ENCODE results near the gene PCDH17. TPM values are rescaled to one million over a fixed set of nuclear protein-coding genes. Genes with fewer than 3 reads are reported as not detected.

Gene PCDH17
- total RNA-seq, 1 donor from 2014 or later: 17.5 TPM

- Mint-ChIP-seq H3K36me3 (ENCODE audit: insufficient read depth) (peaks cover 2% of the 10 kb centered on the region), H3K27me3 (no peaks in the 10 kb centered on the region), H3K27ac (no peak overlapping the region), H3K9me3 (ENCODE audit: low read depth) (peaks cover 10% of the 10 kb centered on the region), H3K4me1 (ENCODE audit: low read depth) (no peaks in the 10 kb centered on the region), H3K4me3 (ENCODE audit: low read depth) (no peak overlapping the region)
- TF ChIP-seq CTCF (IDR thresholded peaks at IDR 0.05; ENCODE audit: unreplicated experiment): no peak
- DNase-seq (ENCODE audit: low spot score, unreplicated experiment): no peak
Observed at GRCh38 chr13:57748096-57748495, 116.6 kb downstream of the PCDH17 start.

- H3K4me1 Mint-ChIP-seq (ENCODE audit: low read depth): peaks cover 11% of the 10 kb centered on the region
- TF ChIP-seq CTCF (IDR thresholded peaks at IDR 0.05; ENCODE audit: unreplicated experiment): no peak
- no peaks in the 10 kb centered on the region for H3K36me3 Mint-ChIP-seq (ENCODE audit: insufficient read depth)
- peaks cover 7% of the 10 kb centered on the region for H3K9me3 Mint-ChIP-seq (ENCODE audit: low read depth)
- DNase-seq (ENCODE audit: low spot score, unreplicated experiment): no peak
- no peak overlapping the region for H3K27ac Mint-ChIP-seq
- no peak overlapping the region for H3K4me3 Mint-ChIP-seq (ENCODE audit: low read depth)
- H3K27me3 Mint-ChIP-seq: no peaks in the 10 kb centered on the region
Observed at GRCh38 chr13:57760951-57761350, 129.4 kb downstream of the PCDH17 start.

GRCh38 chr13:57763689-57764088 lies 132.1 kb downstream of the PCDH17 start:
- no peak overlapping the region for H3K4me3 Mint-ChIP-seq (ENCODE audit: low read depth)
- H3K4me1 Mint-ChIP-seq (ENCODE audit: low read depth): peaks cover 9% of the 10 kb centered on the region
- peaks cover 7% of the 10 kb centered on the region for H3K9me3 Mint-ChIP-seq (ENCODE audit: low read depth)
- no peak for TF ChIP-seq CTCF (IDR thresholded peaks at IDR 0.05; ENCODE audit: unreplicated experiment)
- no peak overlapping the region for H3K27ac Mint-ChIP-seq
- H3K27me3 Mint-ChIP-seq: no peaks in the 10 kb centered on the region
- no peak for DNase-seq (ENCODE audit: low spot score, unreplicated experiment)
- H3K36me3 Mint-ChIP-seq (ENCODE audit: insufficient read depth): no peaks in the 10 kb centered on the region
